Measurements from ENCODE around the gene ARHGAP31.

ARHGAP31 gene

DNA sequence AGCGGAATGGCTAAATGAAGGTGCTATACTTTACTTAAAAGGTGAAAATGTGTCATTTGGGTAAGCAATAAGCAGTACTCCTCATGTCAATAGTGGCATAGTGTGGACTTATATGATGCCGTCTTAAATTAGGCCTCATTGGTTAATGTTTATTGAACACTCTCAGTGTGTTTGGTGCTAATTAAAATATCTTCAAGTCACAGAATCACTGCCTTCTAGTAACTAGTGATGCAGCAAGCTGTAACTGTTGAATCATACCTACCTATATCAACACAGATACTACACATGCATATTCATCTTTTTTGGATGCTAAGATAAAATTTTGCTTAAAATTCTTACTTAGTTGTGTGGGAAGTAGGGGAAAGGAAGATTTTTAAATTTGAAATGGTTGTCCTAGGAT lies 30.7 kb downstream of the ARHGAP31 start:
- no peak overlapping the region for H3K27ac ChIP-seq
- H3K4me1 ChIP-seq (ENCODE audit: control insufficient read depth in 1 of 2, insufficient read depth in 1 of 2, low read depth in 1 of 2, low read length in 1 of 2), result peaks cover 8% of the 10 kb centered on the region in 2 experiments
- no peaks in the 10 kb centered on the region for H3K27me3 ChIP-seq
- H3K9me3 ChIP-seq, result no peaks in the 10 kb centered on the region
- TF ChIP-seq, protein P1, sequence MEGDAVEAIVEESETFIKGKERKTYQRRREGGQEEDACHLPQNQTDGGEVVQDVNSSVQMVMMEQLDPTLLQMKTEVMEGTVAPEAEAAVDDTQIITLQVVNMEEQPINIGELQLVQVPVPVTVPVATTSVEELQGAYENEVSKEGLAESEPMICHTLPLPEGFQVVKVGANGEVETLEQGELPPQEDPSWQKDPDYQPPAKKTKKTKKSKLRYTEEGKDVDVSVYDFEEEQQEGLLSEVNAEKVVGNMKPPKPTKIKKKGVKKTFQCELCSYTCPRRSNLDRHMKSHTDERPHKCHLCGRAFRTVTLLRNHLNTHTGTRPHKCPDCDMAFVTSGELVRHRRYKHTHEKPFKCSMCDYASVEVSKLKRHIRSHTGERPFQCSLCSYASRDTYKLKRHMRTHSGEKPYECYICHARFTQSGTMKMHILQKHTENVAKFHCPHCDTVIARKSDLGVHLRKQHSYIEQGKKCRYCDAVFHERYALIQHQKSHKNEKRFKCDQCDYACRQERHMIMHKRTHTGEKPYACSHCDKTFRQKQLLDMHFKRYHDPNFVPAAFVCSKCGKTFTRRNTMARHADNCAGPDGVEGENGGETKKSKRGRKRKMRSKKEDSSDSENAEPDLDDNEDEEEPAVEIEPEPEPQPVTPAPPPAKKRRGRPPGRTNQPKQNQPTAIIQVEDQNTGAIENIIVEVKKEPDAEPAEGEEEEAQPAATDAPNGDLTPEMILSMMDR (IDR thresholded peaks at IDR 0.05), result no peak
- H3K36me3 ChIP-seq, result no peaks in the 10 kb centered on the region
- no peak overlapping the region for H3K4me3 ChIP-seq (ENCODE audit: low read depth in 1 of 2, low read length in 1 of 2)

DNA sequence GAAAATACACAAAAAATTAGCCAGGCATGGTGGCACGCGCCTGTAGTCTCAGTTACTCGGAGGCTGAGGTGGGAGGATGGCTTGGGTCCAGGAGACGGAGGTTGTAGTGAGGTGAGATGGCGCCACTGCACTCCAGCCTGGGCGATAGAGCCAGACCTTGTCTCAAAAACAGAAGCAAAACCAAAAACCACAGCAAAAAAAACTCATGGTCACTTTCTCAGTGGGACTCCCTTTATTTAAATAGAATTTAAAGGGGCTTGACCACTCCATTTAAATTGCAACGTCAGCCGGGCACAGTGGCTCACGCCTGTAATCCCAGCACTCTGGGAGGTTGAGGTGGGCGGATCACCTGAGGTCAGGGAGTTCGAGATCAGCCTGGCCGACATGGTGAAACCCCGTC lies 32.8 kb downstream of the ARHGAP31 start:
- TF ChIP-seq, protein P1 (IDR thresholded peaks at IDR 0.05), result no peak
- Histone ChIP-seq H3K27me3 (no peaks in the 10 kb centered on the region), H3K4me3 (ENCODE audit: low read depth in 1 of 2, low read length in 1 of 2) (no peak overlapping the region), H3K4me1 (ENCODE audit: control insufficient read depth in 1 of 2, insufficient read depth in 1 of 2, low read depth in 1 of 2, low read length in 1 of 2) (peaks cover 8% of the 10 kb centered on the region in 2 experiments), H3K27ac (no peak overlapping the region), H3K36me3 (no peaks in the 10 kb centered on the region), H3K9me3 (no peaks in the 10 kb centered on the region)

DNA sequence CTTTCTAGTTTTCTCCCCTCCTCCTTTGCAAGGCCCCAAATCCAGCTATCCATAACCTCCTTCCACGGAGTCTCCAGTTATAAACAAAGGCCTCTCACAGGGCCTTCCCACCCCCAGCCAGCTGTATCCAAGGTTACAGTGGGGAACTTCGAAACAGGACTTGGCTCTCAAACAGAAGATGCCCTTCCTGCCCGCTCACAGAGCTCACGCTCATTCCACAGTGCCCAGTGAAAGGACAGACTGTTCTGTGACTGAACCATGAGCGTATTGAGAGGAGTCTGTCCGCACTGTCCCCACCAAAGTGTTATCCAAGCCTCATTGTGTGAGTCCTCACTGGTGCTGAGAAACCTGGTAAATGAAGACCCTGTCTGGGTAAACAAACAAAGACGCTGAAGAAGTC lies 35.4 kb downstream of the ARHGAP31 start:
- Histone ChIP-seq H3K27ac (no peak overlapping the region), H3K27me3 (no peaks in the 10 kb centered on the region), H3K4me1 (ENCODE audit: control insufficient read depth in 1 of 2, insufficient read depth in 1 of 2, low read depth in 1 of 2, low read length in 1 of 2) (no peaks in the 10 kb centered on the region), H3K4me3 (ENCODE audit: low read depth in 1 of 2, low read length in 1 of 2) (no peak overlapping the region), H3K9me3 (no peaks in the 10 kb centered on the region), H3K36me3 (no peaks in the 10 kb centered on the region)
- TF ChIP-seq, protein P1 (IDR thresholded peaks at IDR 0.05), result no peak

DNA sequence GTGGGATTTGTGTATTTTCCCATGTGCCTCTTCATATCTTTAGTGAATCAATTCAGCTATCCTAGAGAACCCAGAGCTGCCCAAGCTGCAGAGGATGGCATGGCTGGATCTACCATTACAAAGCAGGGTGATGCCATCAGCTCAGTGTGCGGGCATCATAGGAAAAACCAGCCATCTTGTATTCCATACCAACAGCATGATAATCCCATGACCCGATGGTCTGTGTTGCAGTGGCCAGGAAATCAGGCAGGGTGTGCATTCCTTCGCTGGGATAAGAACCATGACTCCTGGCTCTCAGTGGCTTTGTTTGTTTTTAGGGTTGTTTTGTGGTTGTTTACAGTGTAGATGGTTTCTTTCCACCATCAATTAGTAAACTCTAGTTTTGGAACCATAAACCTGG lies 36.0 kb downstream of the ARHGAP31 start:
- Histone ChIP-seq H3K4me3 (ENCODE audit: low read depth in 1 of 2, low read length in 1 of 2) (no peak overlapping the region), H3K9me3 (no peaks in the 10 kb centered on the region), H3K27ac (no peak overlapping the region), H3K36me3 (no peaks in the 10 kb centered on the region), H3K27me3 (no peaks in the 10 kb centered on the region), H3K4me1 (ENCODE audit: control insufficient read depth in 1 of 2, insufficient read depth in 1 of 2, low read depth in 1 of 2, low read length in 1 of 2) (no peaks in the 10 kb centered on the region)
- TF ChIP-seq, protein P1 (IDR thresholded peaks at IDR 0.05), result no peak

DNA sequence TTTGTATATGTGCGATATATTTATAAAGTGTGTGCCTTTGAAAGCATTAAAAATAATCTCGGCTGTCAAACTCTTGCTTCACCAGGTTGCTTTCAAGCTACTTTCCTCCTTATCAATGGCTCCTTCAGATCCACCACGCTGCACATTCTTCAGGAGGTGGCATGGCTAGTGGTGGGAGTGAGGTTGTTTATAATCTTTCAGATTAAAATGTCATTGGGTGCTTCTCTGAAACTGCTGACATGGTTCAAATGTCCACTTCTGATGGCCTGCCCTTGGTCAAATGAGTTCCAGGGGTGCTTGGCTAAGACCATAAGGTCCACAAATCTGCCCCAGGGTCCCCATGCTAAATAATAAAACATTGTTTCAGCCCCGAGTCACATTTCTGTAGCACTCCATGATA lies 36.7 kb downstream of the ARHGAP31 start:
- Histone ChIP-seq H3K27me3 (no peaks in the 10 kb centered on the region), H3K36me3 (no peaks in the 10 kb centered on the region), H3K27ac (no peak overlapping the region), H3K4me1 (ENCODE audit: control insufficient read depth in 1 of 2, insufficient read depth in 1 of 2, low read depth in 1 of 2, low read length in 1 of 2) (no peaks in the 10 kb centered on the region), H3K9me3 (no peaks in the 10 kb centered on the region), H3K4me3 (ENCODE audit: low read depth in 1 of 2, low read length in 1 of 2) (no peak overlapping the region)
- TF ChIP-seq, protein P1 (IDR thresholded peaks at IDR 0.05), result no peak

DNA sequence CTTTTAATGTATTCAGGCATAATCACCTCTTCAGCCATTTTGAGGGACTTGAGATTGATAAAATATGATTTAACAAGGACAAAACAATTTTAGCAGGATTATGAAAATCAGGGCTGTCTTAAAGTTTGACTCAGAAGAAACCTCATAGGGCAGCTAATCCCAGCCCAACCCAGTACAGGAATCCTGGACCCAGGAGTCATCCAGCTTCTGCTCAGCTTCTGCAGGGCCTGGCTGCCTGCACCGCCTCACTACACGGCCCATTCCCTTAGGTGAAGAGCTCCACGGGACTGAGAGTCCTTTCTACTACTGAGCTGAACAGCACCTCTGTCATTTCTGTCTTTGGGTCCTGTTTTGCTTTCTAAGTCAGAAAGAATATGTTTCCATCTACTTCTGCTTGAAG lies 37.5 kb downstream of the ARHGAP31 start:
- Histone ChIP-seq H3K27ac (no peak overlapping the region), H3K4me1 (ENCODE audit: control insufficient read depth in 1 of 2, insufficient read depth in 1 of 2, low read depth in 1 of 2, low read length in 1 of 2) (no peaks in the 10 kb centered on the region), H3K9me3 (no peaks in the 10 kb centered on the region), H3K4me3 (ENCODE audit: low read depth in 1 of 2, low read length in 1 of 2) (no peak overlapping the region), H3K27me3 (no peaks in the 10 kb centered on the region), H3K36me3 (no peaks in the 10 kb centered on the region)
- TF ChIP-seq, protein P1 (IDR thresholded peaks at IDR 0.05), result no peak
